Osteocyte (in vitro differentiated cells): ENCODE data around the gene NLE1. TPM values are rescaled to one million over a fixed set of nuclear protein-coding genes. Genes with fewer than 3 reads are reported as not detected.

Experiments used
- DNase-seq: peaks from one replicate; pipeline ENCODE4 v3.0.0; 2021; ENCODE audit warnings: mixed read lengths; ENCODE audit not compliant: unreplicated experiment; ENCODE audit errors: extremely low spot score
- H3K27ac Mint-ChIP-seq: one replicate; pipeline ENCODE4 v1.8.0; 2021; ENCODE audit warnings: mild to moderate bottlenecking, mixed read lengths; ENCODE audit not compliant: unreplicated experiment
- H3K27me3 Mint-ChIP-seq: one replicate; pipeline ENCODE4 v1.8.0; 2021; ENCODE audit warnings: mixed read lengths; ENCODE audit not compliant: unreplicated experiment
- H3K36me3 Mint-ChIP-seq: one replicate; pipeline ENCODE4 v1.8.0; 2021; ENCODE audit warnings: mixed read lengths; ENCODE audit not compliant: unreplicated experiment
- H3K4me1 Mint-ChIP-seq: one replicate; pipeline ENCODE4 v1.8.0; 2021; ENCODE audit warnings: mixed read lengths; ENCODE audit not compliant: unreplicated experiment
- H3K4me3 Mint-ChIP-seq: one replicate; pipeline ENCODE4 v1.8.0; 2021; ENCODE audit warnings: mild to moderate bottlenecking, moderate library complexity, mixed read lengths; ENCODE audit not compliant: unreplicated experiment
- H3K9me3 Mint-ChIP-seq: one replicate; pipeline ENCODE4 v1.8.0; 2021; ENCODE audit warnings: mixed read lengths; ENCODE audit not compliant: unreplicated experiment
- CTCF ChIP-seq: fragments of 200-600 bp; sonication (generic); IDR thresholded peaks from 2 replicates; pipeline ENCODE4 v1.5.0; 2021; ENCODE audit warnings: antibody characterized with exemption, mild to moderate bottlenecking, moderate library complexity
- total RNA-seq: library from RNA; stranded (reverse); gene quantifications from 2 replicates; pipeline ENCODE4 v1.2.1, GENCODE V29; 2021

The NLE1 gene
- total RNA-seq, 1 donor from 2014 or later, result 10.7 TPM

GRCh38 chr17:35169835-35170363 lies 27.8 kb upstream of the NLE1 start:
- Mint-ChIP-seq H3K27me3 (peaks cover 2% of the 10 kb centered on the region), H3K9me3 (no peaks in the 10 kb centered on the region), H3K27ac (no peak overlapping the region), H3K36me3 (no peaks in the 10 kb centered on the region), H3K4me3 (no peak overlapping the region), H3K4me1 (no peaks in the 10 kb centered on the region)
- TF ChIP-seq CTCF, result no peak
- no peak for DNase-seq

GRCh38 chr17:35167666-35168065 lies 25.6 kb upstream of the NLE1 start:
- Mint-ChIP-seq H3K27ac (no peak overlapping the region), H3K9me3 (no peaks in the 10 kb centered on the region), H3K27me3 (peaks cover 10% of the 10 kb centered on the region), H3K36me3 (no peaks in the 10 kb centered on the region), H3K4me1 (no peaks in the 10 kb centered on the region), H3K4me3 (no peak overlapping the region)
- no peak for DNase-seq
- TF ChIP-seq CTCF, result no peak

GRCh38 chr17:35167046-35167445 lies 24.9 kb upstream of the NLE1 start:
- Mint-ChIP-seq H3K9me3 (no peaks in the 10 kb centered on the region), H3K36me3 (no peaks in the 10 kb centered on the region), H3K4me1 (no peaks in the 10 kb centered on the region), H3K27me3 (peaks cover 12% of the 10 kb centered on the region), H3K27ac (no peak overlapping the region), H3K4me3 (no peak overlapping the region)
- no peak for DNase-seq
- TF ChIP-seq CTCF, result no peak

- no peak overlapping the region for H3K27ac Mint-ChIP-seq
Observed at GRCh38 chr17:35166526-35166925, 24.4 kb upstream of the NLE1 start.

GRCh38 chr17:35164716-35165115 lies 22.6 kb upstream of the NLE1 start:
- Mint-ChIP-seq H3K27ac (no peak overlapping the region), H3K4me3 (no peak overlapping the region), H3K36me3 (no peaks in the 10 kb centered on the region), H3K4me1 (no peaks in the 10 kb centered on the region), H3K27me3 (peaks cover 28% of the 10 kb centered on the region), H3K9me3 (no peaks in the 10 kb centered on the region)
- DNase-seq, result no peak
- no peak for TF ChIP-seq CTCF

More at GRCh38 chr17:35166526-35166925, 24.4 kb upstream of the NLE1 start:
- Mint-ChIP-seq H3K27me3 (peaks cover 15% of the 10 kb centered on the region), H3K36me3 (no peaks in the 10 kb centered on the region), H3K9me3 (no peaks in the 10 kb centered on the region), H3K4me3 (no peak overlapping the region), H3K4me1 (no peaks in the 10 kb centered on the region)
- no peak for DNase-seq
- TF ChIP-seq CTCF, result no peak
